Karpas-422 (cell line): ENCODE measurements around the gene BBS1. TPM values are rescaled to one million over a fixed set of nuclear protein-coding genes. Genes with fewer than 3 reads are reported as not detected.

Source experiments
- DNase-seq: peaks from one replicate; pipeline ENCODE4 v3.0.0-alpha.2; 2015
- H2AFZ ChIP-seq: fragments of 200-600 bp; sonication (generic); 2 replicates; pipeline ENCODE4 v1.6.1; 2014; ENCODE audit warnings: antibody characterized with exemption, low read length, mixed read lengths
- H3K27ac ChIP-seq: fragments of 200-600 bp; sonication (generic); 2 replicates; pipeline ENCODE4 v1.5.1; 2014; ENCODE audit warnings: mild to moderate bottlenecking, low read length, moderate library complexity
- H3K27me3 ChIP-seq: fragments of 200-600 bp; sonication (generic); 2 replicates; pipeline ENCODE4 v1.6.1; 2014; ENCODE audit warnings: low read length, mixed read lengths
- H3K36me3 ChIP-seq: fragments of 200-600 bp; sonication (generic); 2 replicates; pipeline ENCODE4 v1.6.1; 2014; ENCODE audit warnings: low read length, mixed read lengths; ENCODE audit not compliant: insufficient read depth
- H3K4me1 ChIP-seq: fragments of 200-600 bp; sonication (generic); 2 replicates; pipeline ENCODE4 v1.6.1; 2014; ENCODE audit warnings: mild to moderate bottlenecking, low read length, mixed read lengths
- H3K4me2 ChIP-seq: fragments of 200-600 bp; sonication (generic); 2 replicates; pipeline ENCODE4 v1.6.1; 2014; ENCODE audit warnings: low read length, low read depth, mild to moderate bottlenecking; ENCODE audit not compliant: poor library complexity, severe bottlenecking
- H3K4me3 ChIP-seq: fragments of 200-600 bp; sonication (generic); 2 replicates; pipeline ENCODE4 v1.5.1; 2014; ENCODE audit warnings: mild to moderate bottlenecking, antibody characterized with exemption, low read length, mixed read lengths
- H3K79me2 ChIP-seq: fragments of 200-600 bp; sonication (generic); 2 replicates; pipeline ENCODE4 v1.6.1; 2014; ENCODE audit warnings: mild to moderate bottlenecking, low read length, mixed read lengths
- H3K9ac ChIP-seq: fragments of 200-600 bp; sonication (generic); 2 replicates; pipeline ENCODE4 v1.6.0; 2014; ENCODE audit warnings: low read length
- H3K9me2 ChIP-seq: fragments of 200-600 bp; sonication (generic), shearing (Covaris generic); replicated peaks from 2 replicates; pipeline ENCODE4 v1.6.0; 2014; ENCODE audit warnings: mild to moderate bottlenecking, low read length, moderate library complexity; ENCODE audit not compliant: insufficient read depth
- H3K9me3 ChIP-seq: fragments of 300-700, 200-600 bp; sonication (generic); 2 replicates; pipeline ENCODE4 v1.6.1; 2014; ENCODE audit warnings: low read length, mixed read lengths
- H4K20me1 ChIP-seq: fragments of 200-600 bp; sonication (generic); 2 replicates; pipeline ENCODE4 v1.6.1; 2014; ENCODE audit warnings: mild to moderate bottlenecking, antibody characterized with exemption, low read length, low read depth; ENCODE audit not compliant: insufficient read depth
- total RNA-seq: library from RNA; depleted of rRNA; stranded (reverse); fragments of >200 nt; shearing (Covaris generic); gene quantifications from 2 replicates; pipeline ENCODE4 v1.2.3, GENCODE V29; 2014; ENCODE audit warnings: low replicate concordance

The BBS1 gene
- total RNA-seq, 1 experiment from 2014 or later: 9.1 TPM

DNA sequence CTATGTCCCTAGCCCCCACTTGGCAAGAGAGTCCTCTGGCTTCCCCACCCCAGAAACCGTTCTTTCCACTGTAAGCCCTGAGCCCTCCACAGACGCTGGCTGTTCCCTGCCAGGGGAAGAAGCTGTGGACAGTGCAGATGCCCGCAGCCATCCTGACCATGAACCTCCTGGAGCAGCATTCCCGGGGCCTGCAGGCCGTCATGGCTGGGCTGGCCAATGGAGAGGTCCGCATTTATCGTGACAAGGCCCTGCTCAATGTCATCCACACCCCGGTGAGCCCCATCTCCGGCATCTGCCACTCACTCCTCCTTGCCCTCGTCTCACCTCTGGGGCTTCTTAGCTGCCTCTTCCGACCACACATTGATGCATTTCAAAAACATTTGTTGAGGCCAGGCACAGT, 13.2 kb downstream of the BBS1 start:
- no peak for DNase-seq
- no peaks in the 10 kb centered on the region for H3K36me3 ChIP-seq
- no peak overlapping the region for H2AFZ ChIP-seq
- H3K9me3 ChIP-seq: no peaks in the 10 kb centered on the region
- no peaks in the 10 kb centered on the region for H3K9me2 ChIP-seq
- H3K4me1 ChIP-seq: no peaks in the 10 kb centered on the region
- H3K27ac ChIP-seq: no peak overlapping the region
- H4K20me1 ChIP-seq: no peaks in the 10 kb centered on the region
- H3K9ac ChIP-seq: no peak overlapping the region
- no peaks in the 10 kb centered on the region for H3K79me2 ChIP-seq
- H3K27me3 ChIP-seq: no peaks in the 10 kb centered on the region
- H3K4me2 ChIP-seq: no peak overlapping the region
- H3K4me3 ChIP-seq: no peak overlapping the region

DNA sequence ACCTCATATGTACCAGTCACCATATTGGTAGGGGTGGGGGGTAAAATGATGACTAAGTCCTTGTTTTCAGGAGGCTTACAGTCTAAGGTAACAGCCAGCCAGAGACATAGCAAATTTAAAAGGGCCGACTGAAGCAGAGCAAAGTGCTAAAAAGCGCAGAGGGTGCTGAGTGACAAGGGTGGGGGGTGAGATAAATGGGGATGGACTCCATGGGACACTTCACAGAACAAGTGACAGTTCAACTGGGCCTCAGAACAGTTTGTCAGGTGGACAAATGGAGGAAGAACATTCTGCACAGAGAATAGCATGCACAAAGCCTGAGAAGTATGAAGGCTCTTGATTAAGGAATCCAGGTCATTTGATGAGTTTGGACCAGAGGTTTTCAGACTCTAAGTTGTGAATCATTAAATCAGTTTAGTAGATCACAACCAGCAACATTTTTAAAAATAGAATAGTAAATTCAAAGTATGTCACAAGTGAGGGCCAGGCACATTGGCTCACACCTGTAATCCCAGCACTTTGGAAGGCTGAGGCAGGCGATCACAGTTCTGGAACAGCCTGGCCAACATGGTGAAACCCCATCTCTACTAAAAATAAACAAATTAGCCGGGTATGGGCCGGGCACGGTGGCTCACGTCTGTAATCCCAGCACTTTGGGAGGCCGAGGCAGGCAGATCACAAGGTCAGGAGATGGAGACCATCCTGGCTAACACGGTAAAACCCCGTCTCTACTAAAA, 14.0 kb downstream of the BBS1 start:
- Histone ChIP-seq H3K36me3 (no peaks in the 10 kb centered on the region), H3K9ac (no peak overlapping the region), H2AFZ (no peak overlapping the region)

DNA sequence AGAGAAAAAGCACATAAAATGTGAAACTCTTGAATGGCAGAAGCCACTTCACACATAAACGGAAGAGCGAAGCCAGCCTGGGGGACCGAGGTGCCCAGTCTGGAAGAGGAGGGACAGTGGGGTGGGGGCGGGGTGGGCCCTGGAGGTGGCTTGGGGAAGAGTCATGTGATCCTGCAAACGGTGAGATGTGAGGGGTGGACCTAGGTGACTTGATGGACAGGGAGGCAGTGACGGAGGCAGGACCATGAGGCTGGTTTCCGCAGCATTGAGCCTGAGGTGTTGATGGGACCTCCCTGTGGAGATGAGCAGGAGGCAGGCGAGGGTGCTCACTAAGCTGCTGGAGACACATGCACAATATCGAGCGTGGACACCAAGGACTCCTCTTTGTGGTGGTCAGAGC, 18.6 kb downstream of the BBS1 start:
- Histone ChIP-seq H3K4me1 (no peaks in the 10 kb centered on the region), H3K36me3 (no peaks in the 10 kb centered on the region), H3K9ac (no peak overlapping the region), H3K27ac (no peak overlapping the region), H3K79me2 (no peaks in the 10 kb centered on the region), H3K9me2 (no peaks in the 10 kb centered on the region), H3K9me3 (no peaks in the 10 kb centered on the region), H3K4me2 (no peak overlapping the region), H4K20me1 (no peaks in the 10 kb centered on the region), H2AFZ (no peak overlapping the region), H3K27me3 (no peaks in the 10 kb centered on the region), H3K4me3 (no peak overlapping the region)
- no peak for DNase-seq

More for the DNA sequence above, 14.0 kb downstream of the BBS1 start:
- H3K27me3 ChIP-seq: no peaks in the 10 kb centered on the region
- no peaks in the 10 kb centered on the region for H4K20me1 ChIP-seq
- H3K4me2 ChIP-seq: no peak overlapping the region
- no peak for DNase-seq
- H3K79me2 ChIP-seq: no peaks in the 10 kb centered on the region
- H3K4me3 ChIP-seq: no peak overlapping the region
- H3K4me1 ChIP-seq: no peaks in the 10 kb centered on the region
- no peak overlapping the region for H3K27ac ChIP-seq
- H3K9me2 ChIP-seq: no peaks in the 10 kb centered on the region
- no peaks in the 10 kb centered on the region for H3K9me3 ChIP-seq

DNA sequence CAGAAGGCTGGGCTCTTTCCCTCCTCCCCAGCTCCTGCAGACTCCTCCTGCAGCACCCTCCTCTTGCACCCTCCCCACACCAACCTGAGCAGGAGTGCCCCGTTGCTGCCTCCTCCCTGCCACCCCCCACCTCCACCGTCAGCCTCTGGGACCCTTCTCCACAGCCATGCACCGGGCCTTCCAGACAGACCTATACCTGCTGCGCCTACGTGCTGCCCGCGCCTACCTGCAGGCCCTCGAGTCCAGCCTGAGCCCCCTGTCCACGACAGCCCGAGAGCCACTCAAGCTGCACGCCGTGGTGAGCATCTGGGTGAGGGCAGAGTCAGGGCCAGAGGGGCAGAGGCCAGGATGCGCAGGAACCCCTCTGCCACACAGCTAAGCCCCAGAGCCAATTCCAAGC, 19.2 kb downstream of the BBS1 start:
- H3K27ac ChIP-seq: no peak overlapping the region
- no peaks in the 10 kb centered on the region for H3K27me3 ChIP-seq
- H3K4me2 ChIP-seq: no peak overlapping the region
- no peaks in the 10 kb centered on the region for H3K36me3 ChIP-seq
- DNase-seq: no peak
- no peaks in the 10 kb centered on the region for H3K4me1 ChIP-seq
- H3K79me2 ChIP-seq: no peaks in the 10 kb centered on the region
- H3K9ac ChIP-seq: no peak overlapping the region
- no peak overlapping the region for H2AFZ ChIP-seq
- no peak overlapping the region for H3K4me3 ChIP-seq
- no peaks in the 10 kb centered on the region for H4K20me1 ChIP-seq
- H3K9me3 ChIP-seq: no peaks in the 10 kb centered on the region
- no peaks in the 10 kb centered on the region for H3K9me2 ChIP-seq

DNA sequence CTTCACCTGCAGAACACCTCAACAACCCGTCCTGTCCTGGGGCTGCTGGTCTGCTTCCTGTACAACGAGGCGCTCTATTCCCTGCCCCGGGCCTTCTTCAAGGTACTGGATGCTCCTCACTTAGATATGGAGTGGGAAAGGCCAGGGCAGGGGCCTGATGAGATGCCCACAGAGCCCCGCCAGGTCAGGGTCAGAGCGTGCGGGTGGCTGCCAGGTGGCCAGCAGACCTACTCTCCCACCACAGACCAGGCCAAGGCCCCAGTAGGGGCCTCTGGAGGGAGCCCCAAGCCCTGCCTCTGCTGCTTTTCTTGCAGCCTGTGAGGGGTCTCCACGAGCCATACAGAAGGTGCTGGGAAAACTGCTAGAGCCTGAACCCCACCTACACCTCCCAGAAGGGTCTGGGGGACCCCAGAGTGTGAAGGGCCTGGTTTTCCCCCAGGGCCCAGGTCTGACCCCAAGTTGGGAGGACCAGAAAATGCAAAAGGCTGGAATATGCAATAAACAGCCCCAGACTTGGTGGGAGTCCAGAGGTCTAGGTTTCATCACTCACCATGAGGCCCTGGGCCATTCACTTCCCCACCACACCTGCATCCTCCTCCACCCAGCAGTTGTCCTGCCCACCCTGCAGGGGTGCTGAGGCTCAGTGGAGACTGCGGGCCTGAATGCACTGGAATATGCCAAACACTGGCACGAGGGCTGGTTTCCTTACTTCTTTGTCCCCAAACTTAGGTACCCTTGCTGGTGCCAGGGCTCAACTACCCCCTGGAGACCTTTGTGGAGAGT, 20.7 kb downstream of the BBS1 start:
- Histone ChIP-seq H3K9ac (no peak overlapping the region), H3K9me2 (no peaks in the 10 kb centered on the region), H3K4me3 (no peak overlapping the region), H3K9me3 (no peaks in the 10 kb centered on the region), H2AFZ (no peak overlapping the region), H3K4me1 (no peaks in the 10 kb centered on the region), H4K20me1 (no peaks in the 10 kb centered on the region), H3K27ac (no peak overlapping the region), H3K27me3 (no peaks in the 10 kb centered on the region), H3K36me3 (no peaks in the 10 kb centered on the region), H3K4me2 (no peak overlapping the region), H3K79me2 (no peaks in the 10 kb centered on the region)
- DNase-seq: no peak

DNA sequence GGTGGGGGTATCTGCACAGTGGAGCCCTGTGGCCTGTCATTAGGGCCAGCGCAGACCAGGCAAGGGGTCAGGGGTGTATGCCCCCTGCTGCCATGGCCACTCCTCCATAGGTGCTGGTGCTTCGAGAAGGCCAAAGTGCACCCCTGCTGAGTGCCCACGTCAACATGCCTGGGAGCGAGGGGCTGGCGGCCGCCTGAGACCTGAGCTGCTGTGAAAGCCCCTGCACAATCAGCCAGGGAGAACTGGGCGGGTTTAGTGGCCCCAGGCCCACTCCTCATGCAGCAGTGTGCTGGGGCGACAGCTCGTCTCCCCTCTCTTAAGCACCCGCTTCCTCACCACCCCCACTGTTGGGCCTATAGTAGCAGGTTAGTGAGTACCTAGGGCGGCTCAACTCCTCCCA, 21.4 kb downstream of the BBS1 start:
- Histone ChIP-seq H3K4me2 (no peak overlapping the region), H3K9ac (no peak overlapping the region), H2AFZ (no peak overlapping the region), H3K79me2 (no peaks in the 10 kb centered on the region), H3K4me1 (no peaks in the 10 kb centered on the region), H3K27me3 (no peaks in the 10 kb centered on the region), H3K27ac (no peak overlapping the region), H4K20me1 (no peaks in the 10 kb centered on the region), H3K4me3 (no peak overlapping the region), H3K36me3 (no peaks in the 10 kb centered on the region), H3K9me3 (no peaks in the 10 kb centered on the region), H3K9me2 (no peaks in the 10 kb centered on the region)
- no peak for DNase-seq

DNA sequence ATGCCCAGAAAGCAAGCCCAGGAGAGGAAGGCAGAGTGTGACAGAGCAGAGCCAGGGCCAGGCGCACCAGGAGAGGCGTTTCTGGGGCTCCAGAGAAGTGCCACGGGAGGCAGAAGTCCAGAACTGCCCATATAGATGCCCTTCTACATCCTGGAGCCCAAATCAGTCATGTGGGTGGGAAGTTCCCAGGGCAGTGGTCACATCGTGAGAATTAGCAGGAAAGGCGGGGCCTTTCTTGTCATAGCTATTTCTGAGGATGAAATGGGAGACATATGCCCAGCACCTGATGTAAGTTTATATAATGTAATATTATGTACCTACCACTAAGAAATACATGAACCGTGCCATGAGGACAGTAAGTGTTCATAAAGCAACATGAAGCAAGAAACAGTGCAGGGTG, 22.3 kb downstream of the BBS1 start:
- no peak overlapping the region for H2AFZ ChIP-seq
- no peak for DNase-seq
- H3K4me1 ChIP-seq: no peaks in the 10 kb centered on the region
- H4K20me1 ChIP-seq: no peaks in the 10 kb centered on the region
- no peak overlapping the region for H3K4me3 ChIP-seq
- H3K9me2 ChIP-seq: no peaks in the 10 kb centered on the region
- no peaks in the 10 kb centered on the region for H3K9me3 ChIP-seq
- H3K27ac ChIP-seq: no peak overlapping the region
- H3K4me2 ChIP-seq: no peak overlapping the region
- H3K27me3 ChIP-seq: no peaks in the 10 kb centered on the region
- no peak overlapping the region for H3K9ac ChIP-seq
- H3K79me2 ChIP-seq: no peaks in the 10 kb centered on the region
- H3K36me3 ChIP-seq: no peaks in the 10 kb centered on the region

DNA sequence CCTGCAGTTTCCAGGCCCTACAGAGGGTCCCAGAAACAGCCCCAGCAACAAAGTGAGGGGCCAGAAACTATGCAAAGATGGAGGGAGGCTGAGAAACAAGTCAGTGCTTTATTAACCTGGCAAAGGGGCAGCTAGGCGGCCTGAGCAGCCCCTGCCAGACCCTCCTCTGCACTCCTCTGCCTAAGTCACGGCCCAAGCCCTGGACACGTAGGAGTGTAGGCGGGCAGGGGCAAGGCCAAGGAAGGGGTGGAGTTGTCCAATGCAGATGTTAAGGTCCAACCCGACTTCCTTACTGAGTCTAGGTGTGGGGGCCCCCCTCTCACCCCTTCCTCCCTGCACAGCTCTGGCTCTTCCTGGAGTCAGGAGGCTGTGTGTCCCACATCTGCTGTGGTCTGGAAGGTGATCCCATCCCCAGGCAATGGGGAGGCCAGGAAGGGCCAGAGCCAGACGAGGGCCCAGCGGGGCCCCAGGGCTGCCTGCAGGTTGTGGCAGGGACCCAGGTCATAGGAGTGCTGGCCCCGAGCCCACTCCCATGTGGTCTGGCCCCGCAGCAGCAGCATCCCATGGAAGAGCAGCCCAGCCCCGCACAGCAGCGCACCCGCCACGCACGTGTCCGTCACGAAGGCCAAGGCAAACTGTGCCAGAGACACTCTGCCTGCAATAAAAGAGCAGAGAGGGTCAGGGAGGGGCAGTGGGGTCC, 28.9 kb downstream of the BBS1 start:
- Histone ChIP-seq H3K79me2 (no peaks in the 10 kb centered on the region), H3K36me3 (no peaks in the 10 kb centered on the region; the same call in 1 of the 2 replicates), H3K27me3 (no peaks in the 10 kb centered on the region), H4K20me1 (no peaks in the 10 kb centered on the region), H3K9me3 (no peaks in the 10 kb centered on the region), H3K4me1 (peaks cover 12% of the 10 kb centered on the region), H3K27ac (no peak overlapping the region), H3K4me2 (no peak overlapping the region), H3K4me3 (no peak overlapping the region), H3K9me2 (no peaks in the 10 kb centered on the region), H2AFZ (no peak overlapping the region), H3K9ac (no peak overlapping the region)
- DNase-seq: no peak
